Transverse colon (tissue), 4 donors: ENCODE data around the gene NFASC. TPM values are rescaled to one million over a fixed set of nuclear protein-coding genes. Genes with fewer than 3 reads are reported as not detected.

Source experiments
- DNase-seq: peaks from one replicate; pipeline ENCODE4 v3.0.0-alpha.2; 2019
- H3K27ac ChIP-seq, 4 donors: fragments of 200-600 bp; sonication (generic); 2 replicates each; pipeline ENCODE4 v1.5.1; 2016 to 2018; ENCODE audit warnings: inconsistent platforms in 4 of 4
- H3K27me3 ChIP-seq: fragments of 200-600 bp; sonication (generic); 2 replicates; pipeline ENCODE4 v1.5.1; 2017; ENCODE audit warnings: inconsistent platforms
- H3K36me3 ChIP-seq, 4 donors: fragments of 200-600 bp; sonication (generic); 2 replicates each; pipeline ENCODE4 v1.5.1; 2017 to 2019; ENCODE audit warnings: inconsistent platforms in 4 of 4
- H3K4me1 ChIP-seq, 4 donors: fragments of 200-600 bp; sonication (generic); 2 replicates each; pipeline ENCODE4 v1.5.1; 2017 to 2020; ENCODE audit warnings: inconsistent platforms in 4 of 4
- H3K4me3 ChIP-seq, 4 donors: fragments of 200-600 bp; sonication (generic); 1 replicate in 1 of 4; 2 replicates in 3 of 4; pipeline versions ENCODE4 v1.5.1 to v1.6.1; 2017 to 2019; ENCODE audit warnings: inconsistent platforms in 4 of 4
- H3K9me3 ChIP-seq, 2 donors: fragments of 200-600 bp; sonication (generic); 2 replicates each; pipeline ENCODE4 v1.5.1; 2017 to 2019; ENCODE audit warnings: inconsistent platforms in 2 of 2
- CTCF ChIP-seq, 5 experiments: fragments of 200-600 bp in 3 of 5; fragments of 450-650 bp in 2 of 5; sonication (generic) in 3 of 5; IDR thresholded peaks; 1 replicate in 2 of 5; 2 replicates in 3 of 5; pipeline ENCODE4 v1.5.1; 2016 to 2017; ENCODE audit warnings: antibody characterized with exemption in 5 of 5, inconsistent platforms in 3 of 5, mild to moderate bottlenecking in 2 of 5, moderate library complexity in 1 of 5
- EP300 ChIP-seq: sonication (generic); formaldehyde crosslinking; IDR thresholded peaks from one replicate; pipeline ENCODE4 v1.6.1; 2017; ENCODE audit warnings: antibody characterized with exemption, low read depth
- POLR2A ChIP-seq: fragments of 450-650 bp; IDR thresholded peaks from one replicate; pipeline ENCODE4 v1.6.1; 2016; ENCODE audit warnings: antibody characterized with exemption, mild to moderate bottlenecking, moderate library complexity
- POLR2AphosphoS5 ChIP-seq, 3 donors: sonication (generic); formaldehyde crosslinking; IDR thresholded peaks; one replicate each; pipeline ENCODE4 v1.6.1; 2016; ENCODE audit warnings: antibody characterized with exemption in 3 of 3
- WGBS, 2 donors: methylation state at CpG; one replicate each; pipeline ENCODE4 v1.1.5; 2018; ENCODE audit warnings: low coverage in 1 of 2; 5-methylcytosine and 5-hydroxymethylcytosine counted together
- in situ Hi-C, 4 donors: fragments of 200-750 bp; cut with MboI; loops; one replicate each; pipeline versions ENCODE4 v1.15.0 to v1.15.1; 2017; ENCODE audit warnings: low sequenced_read_pairs in 3 of 4, low pct_ligation_motif_present in 1 of 4, low pct_unique_long_range_greater_than_20kb in 1 of 4
- intact Hi-C: fragments of 100-400 bp; cut with DNase I; formaldehyde crosslinking; loops from one replicate; pipeline ENCODE4 v1.15.1; 2023; ENCODE audit warnings: low total_unique reads
- total RNA-seq, 4 donors: library from RNA; depleted of rRNA; stranded (reverse); fragments of >200 nt; gene quantifications; one replicate each; pipeline ENCODE4 v1.1.0, GENCODE V29; 2016

The NFASC gene
- total RNA-seq, 4 donors from 2014 or later: 11.3 to 48.8 (median 13.4) TPM

DNA sequence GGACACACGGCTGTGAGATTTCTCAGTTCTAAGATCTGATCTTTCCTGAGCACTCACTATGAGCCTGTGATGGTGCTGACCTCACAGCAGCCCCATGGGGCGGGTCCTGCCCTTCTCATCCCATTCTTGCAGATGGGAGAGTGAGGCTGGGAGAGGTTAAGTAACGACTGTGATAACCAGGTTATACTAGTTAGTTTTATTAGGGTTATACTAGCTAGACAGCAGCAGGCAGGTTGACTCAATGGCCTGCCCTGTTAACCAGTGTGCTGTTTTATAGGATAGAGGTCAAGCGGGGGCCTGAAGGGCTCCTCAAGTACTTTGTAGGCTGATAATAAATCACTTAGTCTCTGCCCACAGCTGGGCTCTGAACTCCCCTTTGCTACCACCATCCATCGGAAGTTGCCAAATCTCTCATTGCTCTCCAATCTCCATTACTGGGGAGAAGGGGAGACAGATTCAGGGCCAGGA lies 177.1 kb downstream of the NFASC start:
- peaks cover 40% of the 10 kb centered on the region for H3K27me3 ChIP-seq

DNA sequence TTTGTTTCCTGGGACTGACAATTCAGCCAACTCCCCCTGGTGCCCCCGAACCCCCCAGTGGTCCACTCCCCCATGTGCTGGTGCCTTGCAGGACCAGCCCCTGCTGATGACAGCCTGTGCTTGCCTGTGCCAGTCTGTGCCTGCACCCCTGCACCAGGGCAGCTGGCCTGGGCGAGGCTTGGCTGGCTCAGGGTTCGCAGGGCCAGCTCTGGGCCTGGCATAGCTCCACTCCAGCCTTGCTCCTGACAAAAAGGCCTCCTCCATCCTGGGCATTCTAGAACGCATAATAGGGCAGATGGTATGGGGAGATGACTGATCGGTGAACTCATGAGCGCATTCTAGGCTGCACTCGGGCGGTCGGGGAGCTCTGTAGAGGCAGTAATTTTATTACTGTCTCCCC lies 177.7 kb downstream of the NFASC start:
- intact Hi-C loops: no loop called here

More for the DNA sequence above, 177.1 kb downstream of the NFASC start:
- peaks cover 0 to 4% (median 0%) of the 10 kb centered on the region in 4 donors for H3K4me1 ChIP-seq
- 66% methylated on average over 5 of the region's 5 CpGs; no CpG with 5 or more reads in 1 of the 2 donors for WGBS, 2 donors
- no peak for TF ChIP-seq POLR2A
- TF ChIP-seq CTCF (IDR thresholded peaks at IDR 0.05): no peak
- no peak for TF ChIP-seq EP300
- no peak for TF ChIP-seq POLR2AphosphoS5 (IDR thresholded peaks at IDR 0.05)
- H3K9me3 ChIP-seq: no peaks in the 10 kb centered on the region
- DNase-seq: no peak
- H3K27ac ChIP-seq: no peak overlapping the region
- H3K4me3 ChIP-seq: no peak overlapping the region
- no peaks in the 10 kb centered on the region for H3K36me3 ChIP-seq
- intact Hi-C loops: no loop called here
- in situ Hi-C loops: no loop called here

GRCh38 chr1:205049479-205049878 lies 178.8 kb downstream of the NFASC start:
- H3K4me1 ChIP-seq: no peaks in the 10 kb centered on the region
- WGBS, 2 donors: 73% methylated on average over 6 of the region's 6 CpGs; no CpG with 5 or more reads in 1 of the 2 donors
- DNase-seq: no peak
- H3K27me3 ChIP-seq: peaks cover 28% of the 10 kb centered on the region
- intact Hi-C loops: no loop called here
- no peak overlapping the region for H3K27ac ChIP-seq
- in situ Hi-C loops: no loop called here
- H3K9me3 ChIP-seq: no peaks in the 10 kb centered on the region
- H3K4me3 ChIP-seq: no peak overlapping the region
- TF ChIP-seq POLR2AphosphoS5 (IDR thresholded peaks at IDR 0.05) (no peak), EP300 (no peak), POLR2A (no peak), CTCF (IDR thresholded peaks at IDR 0.05) (no peak)
- H3K36me3 ChIP-seq: no peaks in the 10 kb centered on the region

More for the DNA sequence above, 177.7 kb downstream of the NFASC start:
- Histone ChIP-seq H3K4me1 (no peaks in the 10 kb centered on the region), H3K27ac (no peak overlapping the region), H3K36me3 (no peaks in the 10 kb centered on the region), H3K4me3 (no peak overlapping the region), H3K27me3 (peaks cover 34% of the 10 kb centered on the region), H3K9me3 (no peaks in the 10 kb centered on the region)
- in situ Hi-C loops: no loop called here
- no peak for DNase-seq
- no peak for TF ChIP-seq POLR2AphosphoS5 (IDR thresholded peaks at IDR 0.05)
- TF ChIP-seq CTCF (IDR thresholded peaks at IDR 0.05): no peak
- TF ChIP-seq POLR2A: no peak
- no peak for TF ChIP-seq EP300
- WGBS, 2 donors: 77 to 90% methylated on average over 4 to 9 of the region's 9 CpGs

- peaks cover 4% of the 10 kb centered on the region for H3K27me3 ChIP-seq
Measured at GRCh38 chr1:205052690-205053089, 182.0 kb downstream of the NFASC start.

More at GRCh38 chr1:205052690-205053089, 182.0 kb downstream of the NFASC start:
- no peaks in the 10 kb centered on the region for H3K4me1 ChIP-seq
- DNase-seq: no peak
- in situ Hi-C loops (loop anchor here in 1 of 4 donors (10.0 kb wide), 1 partner anchor 68 kb away; no protein-coding TSS in a partner anchor), intact Hi-C loops (no loop called here)
- no peak for TF ChIP-seq CTCF (IDR thresholded peaks at IDR 0.05)
- TF ChIP-seq EP300: no peak
- TF ChIP-seq POLR2A: no peak
- TF ChIP-seq POLR2AphosphoS5 (IDR thresholded peaks at IDR 0.05): no peak
- no peaks in the 10 kb centered on the region for H3K9me3 ChIP-seq
- WGBS, 2 donors: 83% methylated on average over 11 of the region's 11 CpGs; no CpG with 5 or more reads in 1 of the 2 donors
- no peak overlapping the region for H3K4me3 ChIP-seq
- H3K27ac ChIP-seq: no peak overlapping the region
- H3K36me3 ChIP-seq: no peaks in the 10 kb centered on the region
